Superior temporal gyrus (tissue), 1 donor: ENCODE measurements around the gene DEAF1.

Experiments
- DNase-seq: peaks from one replicate; pipeline ENCODE4 v3.0.0-alpha.2; 2016; ENCODE audit errors: extremely low spot score

DEAF1 gene

DNA sequence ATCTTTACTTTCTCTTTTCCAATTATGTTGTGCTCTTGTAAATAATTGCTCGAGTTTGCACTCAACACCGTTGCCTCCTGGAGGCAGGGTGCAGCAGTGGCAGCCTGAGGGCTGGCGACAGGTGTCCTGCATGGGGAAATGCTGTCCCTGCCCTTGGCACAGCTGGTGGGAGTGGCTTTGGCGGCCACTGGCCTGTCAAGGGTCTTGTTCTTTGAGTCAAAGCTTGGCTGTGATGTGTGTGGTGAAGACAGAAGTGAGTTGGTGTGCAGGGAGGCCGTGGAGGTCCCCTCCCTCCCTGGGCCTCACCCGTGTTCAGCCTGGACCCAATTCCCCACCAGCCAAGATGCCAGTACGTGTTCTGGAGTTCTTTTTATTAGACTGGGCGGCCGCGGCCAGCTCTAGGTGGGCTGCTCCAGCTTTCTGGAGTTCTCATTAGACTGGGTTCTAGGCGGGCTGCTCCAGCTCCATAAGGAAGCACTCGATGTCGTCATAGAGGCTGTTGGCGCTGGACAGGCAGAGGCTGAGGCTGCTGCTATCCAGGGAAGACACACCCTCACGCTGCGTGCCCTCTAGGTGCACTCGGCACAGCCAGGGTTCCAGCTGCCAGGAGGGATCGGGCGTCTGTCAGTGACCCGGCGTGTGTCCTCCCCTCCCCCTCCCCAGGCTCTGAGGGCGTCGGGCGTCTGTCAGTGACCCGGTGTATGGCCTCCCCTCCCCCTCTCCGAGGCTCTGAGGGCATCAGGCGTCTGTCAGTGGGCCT lies 82.6 kb downstream of the DEAF1 start:
- DNase-seq: no peak

DNA sequence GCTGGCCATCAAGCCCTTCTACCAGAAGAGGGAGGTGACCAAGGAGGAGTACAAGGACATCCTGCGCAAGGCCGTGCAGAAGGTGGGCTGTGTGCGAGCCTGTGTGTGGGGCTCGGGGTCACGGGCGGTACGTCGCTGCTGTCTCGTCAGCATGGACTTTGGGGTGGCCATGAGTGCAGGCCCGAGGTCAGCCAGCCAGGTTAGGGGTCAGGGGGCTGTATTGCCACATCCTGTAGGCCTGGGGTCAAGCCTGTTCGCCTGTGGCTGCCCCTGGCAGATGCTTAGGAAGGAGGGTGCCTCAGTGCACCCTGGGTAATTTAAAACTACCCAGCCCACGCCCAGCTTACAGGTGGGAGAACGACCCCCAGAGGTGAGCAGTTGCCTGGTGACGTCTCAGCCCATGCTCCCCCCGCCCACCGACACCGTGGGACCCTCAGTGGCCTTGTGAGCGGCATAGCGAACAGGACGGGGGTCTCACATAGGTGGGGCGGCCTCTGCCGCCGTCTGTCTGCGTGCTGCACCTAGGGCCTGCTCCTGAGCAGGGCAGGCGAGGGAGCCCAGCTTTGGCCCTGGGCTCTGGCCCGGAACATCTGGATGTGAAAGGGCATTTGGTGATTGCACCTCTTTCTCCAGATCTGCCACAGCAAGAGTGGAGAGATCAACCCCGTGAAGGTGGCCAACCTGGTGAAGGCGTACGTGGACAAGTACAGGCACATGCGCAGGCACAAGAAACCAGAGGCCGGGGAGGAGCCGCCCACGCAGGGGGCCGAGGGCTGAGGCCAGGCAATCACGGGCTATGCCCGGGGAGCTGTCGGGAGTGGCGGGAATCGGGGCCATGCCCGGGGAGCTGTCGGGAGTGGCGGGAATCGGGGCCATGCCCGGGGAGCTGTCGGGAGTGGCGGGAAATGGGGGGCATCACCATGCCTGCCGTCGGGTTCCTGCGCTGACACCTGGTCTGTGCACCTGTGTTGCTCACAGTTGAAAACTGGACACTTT lies 83.7 kb downstream of the DEAF1 start:
- DNase-seq: no peak

DNA sequence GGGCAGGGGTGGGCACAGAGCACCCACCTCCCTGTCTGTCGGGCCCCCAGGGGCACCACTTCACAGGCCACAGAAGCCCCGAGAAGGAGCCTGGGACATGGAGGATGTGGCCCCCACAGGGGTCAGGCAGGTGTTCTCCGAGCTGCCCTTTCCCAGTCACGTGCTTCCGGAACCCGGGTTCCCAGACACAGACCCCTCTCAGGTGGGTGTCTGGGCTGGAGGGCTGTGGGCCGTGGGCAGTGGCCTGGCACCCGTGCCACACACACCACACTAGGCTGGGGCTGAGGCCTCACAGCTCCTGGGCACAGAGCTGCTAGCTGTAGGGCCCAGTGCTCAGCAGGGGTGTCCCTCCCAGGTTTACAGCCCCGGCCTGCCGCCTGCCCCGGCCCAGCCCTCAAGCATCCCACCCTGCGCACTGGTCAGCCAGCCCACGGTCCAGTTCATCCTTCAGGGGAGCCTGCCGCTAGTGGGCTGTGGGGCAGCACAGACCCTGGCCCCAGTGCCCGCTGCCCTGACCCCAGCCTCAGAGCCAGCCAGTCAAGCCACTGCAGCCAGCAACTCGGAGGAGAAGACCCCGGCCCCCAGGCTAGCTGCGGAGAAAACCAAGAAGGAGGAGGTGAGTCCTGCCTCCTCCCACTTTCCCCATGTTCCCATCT lies 84.7 kb downstream of the DEAF1 start:
- no peak for DNase-seq

DNA sequence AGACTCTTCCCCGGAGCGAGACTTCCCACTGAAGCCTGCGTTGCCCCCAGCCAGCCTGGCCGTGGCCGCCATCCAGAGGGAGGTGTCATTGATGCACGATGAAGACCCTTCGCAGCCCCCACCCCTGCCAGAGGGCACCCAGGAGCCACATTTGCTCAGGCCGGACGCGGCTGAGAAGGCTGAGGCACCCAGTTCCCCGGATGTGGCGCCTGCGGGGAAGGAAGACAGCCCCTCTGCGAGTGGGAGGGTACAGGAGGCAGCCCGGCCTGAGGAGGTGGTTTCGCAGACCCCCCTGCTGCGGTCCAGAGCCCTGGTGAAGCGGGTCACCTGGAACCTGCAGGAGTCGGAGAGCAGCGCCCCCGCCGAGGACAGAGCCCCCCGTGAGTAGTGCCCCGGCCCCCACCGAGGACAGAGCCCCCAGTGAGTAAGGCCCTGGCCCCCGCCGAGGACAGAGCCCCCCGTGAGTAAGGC lies 85.6 kb downstream of the DEAF1 start:
- DNase-seq: no peak

DNA sequence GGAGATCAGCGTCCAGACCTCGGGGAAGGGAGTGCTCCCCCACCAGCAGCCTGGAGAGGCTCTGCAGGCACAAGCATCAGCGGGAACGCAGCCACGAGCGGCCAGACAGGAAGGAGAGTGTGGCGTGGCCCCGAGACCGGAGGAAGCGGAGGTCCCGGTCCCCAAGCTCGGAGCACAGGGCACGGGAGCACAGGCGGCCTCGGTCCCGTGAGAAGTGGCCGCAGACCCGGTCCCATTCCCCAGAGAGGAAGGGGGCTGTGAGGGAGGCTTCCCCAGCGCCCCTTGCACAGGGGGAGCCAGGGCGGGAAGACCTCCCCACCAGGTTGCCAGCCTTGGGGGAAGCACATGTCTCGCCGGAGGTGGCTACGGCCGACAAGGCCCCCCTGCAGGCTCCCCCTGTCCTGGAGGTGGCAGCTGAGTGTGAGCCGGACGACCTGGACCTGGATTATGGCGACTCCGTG lies 86.2 kb downstream of the DEAF1 start:
- DNase-seq: no peak

DNA sequence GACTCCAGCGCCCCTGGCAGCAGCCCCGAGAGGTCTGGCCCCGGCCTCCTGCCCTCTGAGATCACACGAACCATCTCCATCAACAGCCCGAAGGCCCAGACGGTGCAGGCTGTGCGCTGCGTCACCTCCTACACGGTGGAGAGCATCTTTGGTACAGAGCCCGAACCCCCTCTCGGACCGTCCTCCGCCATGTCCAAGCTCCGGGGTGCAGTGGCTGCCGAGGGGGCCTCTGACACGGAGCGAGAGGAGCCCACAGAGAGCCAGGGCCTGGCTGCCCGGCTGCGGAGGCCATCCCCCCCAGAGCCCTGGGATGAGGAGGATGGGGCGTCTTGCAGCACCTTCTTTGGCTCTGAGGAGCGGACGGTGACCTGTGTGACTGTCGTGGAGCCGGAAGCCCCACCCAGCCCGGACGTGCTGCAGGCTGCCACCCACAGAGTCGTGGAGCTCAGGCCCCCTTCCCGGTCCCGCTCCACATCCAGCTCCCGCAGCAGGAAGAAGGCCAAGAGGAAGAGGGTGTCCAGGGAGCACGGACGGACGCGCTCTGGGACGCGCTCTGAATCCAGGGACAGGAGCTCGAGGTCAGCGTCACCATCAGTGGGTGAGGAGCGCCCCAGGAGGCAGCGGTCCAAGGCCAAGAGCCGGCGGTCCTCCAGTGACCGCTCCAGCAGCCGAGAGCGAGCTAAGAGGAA lies 86.9 kb downstream of the DEAF1 start:
- no peak for DNase-seq

DNA sequence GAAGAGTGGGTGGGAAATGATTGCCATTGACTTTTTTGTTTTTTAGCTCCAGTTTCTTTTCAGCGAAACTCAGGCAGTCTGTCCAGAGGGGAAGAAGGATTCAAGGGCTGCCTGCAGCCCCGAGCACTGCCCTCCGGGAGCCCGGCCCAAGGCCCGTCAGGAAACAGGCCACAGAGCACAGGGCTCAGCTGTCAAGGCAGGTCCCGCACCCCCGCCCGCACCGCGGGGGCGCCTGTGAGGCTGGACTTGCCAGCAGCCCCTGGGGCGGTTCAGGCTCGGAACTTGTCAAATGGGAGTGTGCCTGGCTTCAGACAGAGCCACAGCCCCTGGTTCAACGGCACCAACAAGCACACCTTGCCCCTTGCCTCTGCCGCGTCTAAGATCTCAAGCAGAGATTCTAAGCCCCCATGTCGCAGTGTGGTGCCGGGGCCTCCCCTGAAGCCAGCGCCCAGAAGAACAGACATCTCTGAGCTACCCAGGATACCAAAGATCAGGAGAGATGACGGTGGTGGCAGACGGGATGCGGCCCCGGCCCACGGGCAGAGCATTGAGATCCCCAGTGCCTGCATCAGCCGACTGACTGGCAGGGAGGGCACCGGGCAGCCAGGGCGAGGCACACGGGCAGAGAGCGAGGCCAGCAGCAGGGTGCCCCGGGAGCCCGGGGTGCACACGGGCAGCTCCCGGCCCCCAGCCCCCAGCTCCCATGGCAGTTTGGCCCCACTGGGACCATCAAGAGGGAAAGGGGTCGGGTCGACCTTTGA lies 87.8 kb downstream of the DEAF1 start:
- no peak for DNase-seq

DNA sequence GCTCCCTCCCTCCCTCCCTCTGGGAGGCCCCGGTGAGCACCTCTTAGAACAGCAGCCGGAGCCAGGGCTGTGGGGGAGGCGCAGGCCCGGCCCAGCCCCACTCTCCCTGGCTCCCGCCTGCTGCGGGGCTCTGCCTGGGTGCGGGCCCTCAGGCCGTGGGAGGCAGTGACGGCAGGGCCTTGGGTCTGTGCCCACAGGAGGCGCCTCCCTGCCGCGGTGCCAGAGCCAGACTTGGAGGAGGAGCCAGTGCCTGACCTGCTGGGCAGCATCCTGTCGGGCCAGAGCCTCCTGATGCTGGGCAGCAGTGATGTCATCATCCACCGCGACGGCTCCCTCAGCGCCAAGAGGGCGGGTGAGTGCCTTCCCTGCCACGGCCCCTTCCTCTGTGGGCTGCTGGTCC lies 88.8 kb downstream of the DEAF1 start:
- DNase-seq: no peak

DNA sequence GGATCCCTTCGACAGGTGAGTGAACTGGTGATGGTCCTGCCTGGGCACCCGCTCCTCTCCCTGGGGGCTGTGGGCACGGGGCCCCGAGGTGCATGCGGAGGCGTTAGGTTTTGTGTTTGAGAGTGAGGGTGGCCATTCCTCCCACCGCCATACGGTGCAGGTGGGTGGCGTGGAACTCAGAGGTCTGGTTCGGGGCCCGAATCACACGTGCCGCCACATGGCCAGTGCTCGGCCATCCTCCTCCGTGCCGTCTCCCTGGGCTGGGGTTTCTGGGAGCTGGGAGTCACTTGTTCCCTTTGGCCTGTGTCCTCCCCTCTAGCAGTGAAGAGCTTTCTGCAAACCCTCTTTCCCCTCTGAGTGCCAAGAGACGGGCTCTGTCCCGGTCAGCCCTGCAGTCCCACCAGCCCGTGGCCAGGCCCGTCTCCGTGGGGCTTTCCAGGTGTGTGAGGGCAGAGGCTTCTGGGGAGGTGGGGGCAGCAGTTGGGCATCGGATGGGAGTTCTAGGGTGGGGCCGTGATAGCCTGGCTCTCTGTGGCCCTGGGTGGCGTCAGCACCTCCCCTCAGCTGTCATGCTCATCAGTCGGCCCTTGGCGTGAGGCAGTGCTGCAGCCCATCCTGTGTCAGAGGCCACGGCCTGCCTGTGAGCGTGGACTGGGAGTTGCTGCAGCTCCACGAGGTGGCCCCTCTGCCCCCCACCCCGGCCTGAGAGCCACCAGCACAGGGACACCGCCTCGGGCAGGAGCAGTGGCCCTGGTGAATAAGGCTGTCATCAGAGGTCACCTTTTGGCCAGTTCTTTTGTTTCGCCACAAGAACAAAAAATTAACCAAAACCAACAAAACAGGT lies 89.5 kb downstream of the DEAF1 start:
- DNase-seq: no peak

DNA sequence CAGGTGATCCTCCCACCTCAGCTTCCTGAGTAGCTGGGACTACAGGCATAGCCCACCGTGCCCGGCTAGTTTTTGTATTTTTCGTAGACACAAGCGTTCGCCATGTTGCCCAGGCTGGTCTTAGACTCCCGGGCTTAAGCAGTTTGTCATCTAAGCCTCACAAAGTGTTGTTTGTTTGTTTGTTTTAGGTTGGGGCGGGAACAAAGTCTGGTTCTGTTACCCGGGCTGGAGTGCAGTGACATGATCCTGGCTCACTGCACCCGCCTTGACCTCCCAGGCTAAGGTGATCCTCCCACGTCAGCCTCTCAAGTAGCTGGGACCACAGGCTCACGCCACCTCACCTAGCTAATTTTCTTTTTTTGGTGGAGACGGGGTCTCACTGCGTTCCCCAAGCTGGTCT lies 91.9 kb downstream of the DEAF1 start:
- DNase-seq: no peak

DNA sequence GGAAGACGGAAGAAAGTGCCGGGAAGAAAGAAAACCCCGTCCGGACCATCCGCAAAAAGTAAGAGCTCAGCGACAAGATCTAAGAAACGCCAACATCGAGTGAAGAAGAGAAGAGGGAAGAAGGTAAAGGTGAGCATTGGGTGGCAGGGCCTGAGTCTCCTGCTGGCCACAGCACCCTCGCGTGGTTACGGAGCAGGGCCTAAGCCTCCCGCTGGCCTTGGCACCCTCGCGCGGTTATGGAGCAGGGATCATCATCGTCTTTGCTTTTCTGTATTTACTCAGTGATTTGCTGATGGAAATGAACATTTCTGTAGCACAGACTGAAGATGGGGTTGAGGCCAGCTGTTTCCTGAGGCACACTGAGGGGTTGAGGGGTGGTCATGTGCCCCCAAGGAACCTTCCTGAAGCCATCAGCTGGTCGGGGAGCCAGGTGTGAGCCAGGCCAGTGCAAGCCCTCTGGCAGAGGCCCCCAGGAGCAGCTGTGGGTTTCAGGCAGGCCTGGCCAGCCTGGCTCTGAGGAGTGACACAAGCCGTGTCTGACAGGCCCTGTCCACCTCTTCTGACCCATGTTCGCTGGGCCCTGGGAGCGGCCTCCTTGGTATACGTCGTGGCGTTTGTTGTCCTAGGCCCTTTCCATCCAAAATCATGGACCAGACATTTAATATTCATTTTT lies 93.3 kb downstream of the DEAF1 start:
- DNase-seq: no peak

DNA sequence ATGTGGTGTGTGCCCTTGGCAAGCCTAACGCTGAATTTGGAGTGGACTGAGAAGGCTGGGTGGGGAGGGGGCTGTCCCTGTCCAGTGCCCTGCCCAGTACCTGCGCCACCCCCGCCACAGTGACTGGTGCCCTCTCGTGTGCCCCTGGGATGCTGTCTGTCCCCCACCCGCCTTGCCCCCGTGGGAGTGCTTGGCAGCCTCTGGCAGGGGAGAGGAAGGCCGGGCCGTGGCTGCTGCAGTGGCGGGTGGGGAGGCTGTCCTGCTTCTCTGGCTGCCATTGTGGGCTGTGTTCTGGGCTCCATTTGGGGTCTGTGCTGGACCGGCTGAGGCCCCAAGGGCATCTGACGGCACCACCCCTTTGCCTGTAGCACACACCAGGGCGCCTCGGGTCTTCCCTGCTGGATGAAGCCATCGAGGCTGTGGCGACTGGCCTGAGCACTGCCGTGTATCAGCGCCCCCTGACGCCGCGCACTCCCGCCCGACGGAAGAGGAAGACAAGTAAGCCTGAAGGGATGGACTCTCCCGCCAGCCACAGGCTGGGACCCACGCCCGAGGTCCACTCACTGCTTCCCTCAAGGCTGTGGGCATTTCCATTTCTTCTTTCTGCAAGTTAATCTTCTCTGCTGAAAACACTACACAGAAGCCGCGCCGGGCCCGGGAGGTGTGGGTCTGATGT lies 96.9 kb downstream of the DEAF1 start:
- DNase-seq: no peak

DNA sequence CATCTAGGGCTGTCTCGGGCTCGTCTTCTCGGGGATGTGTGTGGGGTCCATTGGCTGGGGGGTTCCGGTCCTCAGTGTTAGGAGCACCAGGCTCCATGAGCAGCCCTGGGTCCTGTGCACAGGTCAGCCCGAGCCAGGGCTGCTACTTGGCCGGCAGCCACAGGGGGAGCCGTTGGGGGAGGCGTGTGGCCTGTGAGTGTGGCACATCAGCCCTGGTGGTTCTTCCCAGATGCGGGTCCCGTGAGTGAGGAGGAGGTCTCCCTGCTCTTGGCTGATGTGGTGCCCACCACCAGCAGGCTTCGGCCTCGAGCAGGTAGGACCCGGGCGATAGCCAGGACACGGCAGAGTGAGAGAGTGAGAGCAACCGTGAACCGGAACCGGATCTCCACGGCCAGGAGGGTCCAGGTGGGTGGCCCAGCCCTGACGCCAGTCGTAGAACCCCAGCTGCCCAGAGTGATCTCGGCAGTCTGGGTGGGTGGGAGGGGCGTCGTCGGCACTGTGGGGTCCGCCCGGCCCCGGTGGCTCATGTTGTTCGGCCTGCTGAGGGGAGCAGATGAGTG lies 97.8 kb downstream of the DEAF1 start:
- DNase-seq: no peak

DNA sequence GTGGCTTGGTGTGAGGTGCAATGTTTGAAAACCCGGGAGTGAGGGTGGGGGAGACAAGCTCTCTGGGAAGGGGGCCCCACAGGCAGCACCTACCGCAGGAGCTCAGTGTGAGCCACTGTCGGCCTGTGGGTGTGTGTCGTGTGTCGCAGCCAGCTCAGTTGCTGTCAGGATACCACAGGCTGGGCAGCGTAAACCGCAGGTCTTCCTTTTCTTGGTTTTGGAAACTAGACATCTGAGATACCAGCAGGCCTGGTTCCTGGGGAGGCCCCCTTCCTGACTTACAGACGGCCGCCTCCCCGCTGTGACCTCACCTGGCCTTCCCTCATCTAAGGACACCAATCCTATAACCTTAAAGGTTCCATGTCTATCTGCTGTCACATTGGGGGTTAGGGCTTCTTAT lies 98.6 kb downstream of the DEAF1 start:
- DNase-seq: no peak

DNA sequence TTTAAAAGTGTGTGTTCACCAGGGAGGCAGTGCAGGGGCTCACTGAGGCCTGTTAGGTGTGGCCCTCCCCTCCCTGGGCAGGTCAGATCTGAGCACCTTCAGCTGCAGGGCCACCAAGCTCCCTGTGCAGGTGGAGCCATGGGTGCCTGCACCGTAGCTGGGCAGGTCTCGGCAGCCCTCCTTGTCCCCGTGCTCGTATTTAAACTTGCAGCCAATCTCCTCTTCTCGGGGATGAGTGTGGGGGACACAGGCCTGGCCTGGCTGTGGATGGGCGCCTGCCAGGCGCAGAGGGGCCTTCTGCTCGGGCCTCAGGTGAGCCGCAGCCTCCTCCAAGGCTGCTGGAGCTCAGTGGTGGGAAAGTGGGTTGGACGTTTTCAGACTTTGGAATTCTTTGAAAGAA lies 99.6 kb downstream of the DEAF1 start:
- DNase-seq: no peak
